K562 (cell line): Measurements from ENCODE around the gene IRS1. TPM values are rescaled to one million over a fixed set of nuclear protein-coding genes. Genes with fewer than 3 reads are reported as not detected.

Experiments used
- BRF1 ChIP-seq: IDR thresholded peaks from 3 replicates; pipeline ENCODE4 v1.6.1; 2011; ENCODE audit warnings: borderline replicate concordance, mild to moderate bottlenecking; ENCODE audit not compliant: insufficient read length; ENCODE audit errors: extremely low read depth
- CBX2 ChIP-seq: fragments of 200-600 bp; sonication (generic); IDR thresholded peaks from one replicate; pipeline ENCODE4 v1.6.1; 2012; ENCODE audit warnings: mild to moderate bottlenecking, low read length, inconsistent platforms; ENCODE audit not compliant: insufficient read depth, poor library complexity, severe bottlenecking
- HDAC1 ChIP-seq, 2 experiments: fragments of 450-650 bp; IDR thresholded peaks; 2 replicates each; pipeline ENCODE4 v1.6.1; 2016 to 2017; ENCODE audit warnings: inconsistent platforms in 1 of 2, mild to moderate bottlenecking in 1 of 2, moderate library complexity in 1 of 2
- HDAC6 ChIP-seq: IDR thresholded peaks from 2 replicates; pipeline ENCODE4 v1.6.1; 2012; ENCODE audit warnings: low read depth, mild to moderate bottlenecking, control low read depth, inconsistent platforms, low read length, moderate library complexity
- HIVEP1 ChIP-seq: fragments of 250-450 bp; sonication (Bioruptor Pico); IDR thresholded peaks from 2 replicates; pipeline ENCODE4 v1.4.0; 2020; ENCODE audit warnings: mild to moderate bottlenecking
- HLTF ChIP-seq: fragments of 450-650 bp; IDR thresholded peaks from 2 replicates; pipeline ENCODE4 v1.6.1; 2016
- MIER1 ChIP-seq: fragments of 450-650 bp; IDR thresholded peaks from 2 replicates; pipeline ENCODE4 v1.6.1; 2016; ENCODE audit warnings: antibody characterized with exemption, mild to moderate bottlenecking, low read depth
- PHB ChIP-seq: fragments of 250-450 bp; sonication (Bioruptor Pico); IDR thresholded peaks from 2 replicates; pipeline ENCODE4 v1.5.0; 2021
- RBBP5 ChIP-seq: fragments of 200-600 bp; sonication (generic); IDR thresholded peaks from 2 replicates; pipeline ENCODE4 v1.6.1; 2012; ENCODE audit warnings: borderline replicate concordance, mild to moderate bottlenecking, low read length, control low read depth, inconsistent platforms; ENCODE audit not compliant: insufficient read depth, poor library complexity, severe bottlenecking
- RBM15 ChIP-seq: fragments of 200-400 bp; formaldehyde crosslinking; IDR thresholded peaks from 2 replicates; pipeline ENCODE4 v1.6.1; 2018; ENCODE audit warnings: mild to moderate bottlenecking, low read length, moderate library complexity; ENCODE audit not compliant: insufficient read depth
- TEAD4 ChIP-seq, 2 experiments: sonication (generic) in 1 of 2; formaldehyde crosslinking in 1 of 2; IDR thresholded peaks; 2 replicates each; pipeline versions ENCODE4 v1.6.1 to v1.8.0; 2012 to 2022; ENCODE audit warnings: borderline replicate concordance in 1 of 2, inconsistent platforms in 1 of 2, low read length in 1 of 2, mild to moderate bottlenecking in 1 of 2, missing genetic modification reagents in 1 of 2
- ZNF384 ChIP-seq: IDR thresholded peaks from 2 replicates; pipeline ENCODE4 v1.6.1; 2012; ENCODE audit warnings: low read depth, low read length, improper control_type of control experiment
- ZSCAN32 ChIP-seq: fragments of 450-650 bp; formaldehyde crosslinking; IDR thresholded peaks from 2 replicates; pipeline ENCODE4 v1.4.0; 2020; ENCODE audit warnings: mild to moderate bottlenecking, moderate library complexity
- polyA plus RNA-seq, 8 experiments: library from polyadenylated mRNA; depleted of rRNA in 4 of 8; stranded (reverse) in 5 of 8; unstranded in 3 of 8; fragments of >200 nt; fragmentation: Nextera tagmentation in 2 of 8; fragmentation: Illumina TruSeq in 1 of 8; extraction: Ambion mirVana in 2 of 8; extraction: Trizol in 1 of 8; gene quantifications; 2 replicates each; pipeline versions ENCODE4 v1.2.1 to v1.2.3, GENCODE V29; 2011 to 2014; ENCODE audit warnings: inconsistent platforms in 1 of 8, missing spikeins in 1 of 8
- total RNA-seq, 7 experiments: library from RNA; depleted of rRNA in 6 of 7; stranded (reverse); fragments of >200 nt in 6 of 7; fragmentation: Illumina TruSeq in 2 of 7; extraction: Trizol in 2 of 7; gene quantifications; 2 replicates each; pipeline versions ENCODE4 v1.2.1 to v1.2.3, GENCODE V29; 2011 to 2021; ENCODE audit warnings: low replicate concordance in 1 of 7
- TF ChIP-seq, protein P1 (sequence below): fragments of 250-450 bp; sonication (Bioruptor Pico); IDR thresholded peaks from 2 replicates; pipeline ENCODE4 v1.5.0; 2021; ENCODE audit warnings: mild to moderate bottlenecking, moderate library complexity
- TF ChIP-seq, protein P2 (sequence below): fragments of 250-450 bp; sonication (Bioruptor Pico); IDR thresholded peaks from 2 replicates; pipeline ENCODE4 v1.4.0; 2020; ENCODE audit warnings: mild to moderate bottlenecking
- TF ChIP-seq, protein P3 (sequence below): fragments of 450-650 bp; formaldehyde crosslinking; IDR thresholded peaks from 2 replicates; pipeline ENCODE4 v1.4.0; 2022; ENCODE audit warnings: missing genetic modification characterization
- TF ChIP-seq, protein P4 (sequence below): fragments of 250-450 bp; sonication (Bioruptor Pico); IDR thresholded peaks from 2 replicates; pipeline ENCODE4 v1.5.0; 2021

The IRS1 gene
- total and polyA plus RNA-seq, 9 of the 15 experiments (the other 6 are each of a cell fraction or from before 2014, with no cell fraction given) = under 0.01 to 0.31 (median 0.08) TPM; not detected in 1

DNA sequence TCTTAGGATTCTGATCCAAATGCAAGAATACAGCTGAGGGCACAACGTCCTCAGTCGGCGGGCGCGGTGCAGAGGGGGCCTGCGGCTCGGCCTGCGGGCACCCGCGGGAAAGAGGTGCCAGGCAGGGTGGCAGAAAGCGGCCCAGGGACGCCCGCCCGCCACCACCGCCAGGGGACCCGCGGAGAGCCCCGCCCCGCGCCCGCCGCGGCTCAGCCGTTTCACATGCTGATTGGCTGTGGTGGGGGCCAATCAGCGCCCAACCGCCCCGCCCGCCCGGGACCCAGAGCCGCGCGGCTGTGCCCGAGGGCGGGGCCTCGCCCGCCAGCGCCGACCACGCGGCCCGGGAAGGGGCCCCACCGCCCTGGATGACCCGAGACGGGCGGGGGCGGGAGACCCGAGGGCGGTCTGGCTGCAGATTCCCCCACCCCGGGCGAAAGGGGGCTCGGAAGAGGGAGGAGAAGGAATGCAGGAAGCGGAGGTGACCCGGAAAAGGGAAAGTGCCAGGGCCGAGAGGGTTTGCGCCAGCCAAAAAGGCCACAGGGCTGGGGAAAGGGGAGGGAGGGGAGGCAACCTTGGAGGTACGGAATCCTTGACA lies 8.0 kb downstream of the IRS1 start (continued):
- no peak for TF ChIP-seq BRF1
- TF ChIP-seq ZSCAN32 = no peak
- TF ChIP-seq RBBP5 = no peak
- no peak for TF ChIP-seq CBX2
- no peak for TF ChIP-seq HIVEP1 (CRISPR knock-in tag)
- TF ChIP-seq ZNF384 = no peak
- no peak for TF ChIP-seq RBM15
- TF ChIP-seq, protein P1, sequence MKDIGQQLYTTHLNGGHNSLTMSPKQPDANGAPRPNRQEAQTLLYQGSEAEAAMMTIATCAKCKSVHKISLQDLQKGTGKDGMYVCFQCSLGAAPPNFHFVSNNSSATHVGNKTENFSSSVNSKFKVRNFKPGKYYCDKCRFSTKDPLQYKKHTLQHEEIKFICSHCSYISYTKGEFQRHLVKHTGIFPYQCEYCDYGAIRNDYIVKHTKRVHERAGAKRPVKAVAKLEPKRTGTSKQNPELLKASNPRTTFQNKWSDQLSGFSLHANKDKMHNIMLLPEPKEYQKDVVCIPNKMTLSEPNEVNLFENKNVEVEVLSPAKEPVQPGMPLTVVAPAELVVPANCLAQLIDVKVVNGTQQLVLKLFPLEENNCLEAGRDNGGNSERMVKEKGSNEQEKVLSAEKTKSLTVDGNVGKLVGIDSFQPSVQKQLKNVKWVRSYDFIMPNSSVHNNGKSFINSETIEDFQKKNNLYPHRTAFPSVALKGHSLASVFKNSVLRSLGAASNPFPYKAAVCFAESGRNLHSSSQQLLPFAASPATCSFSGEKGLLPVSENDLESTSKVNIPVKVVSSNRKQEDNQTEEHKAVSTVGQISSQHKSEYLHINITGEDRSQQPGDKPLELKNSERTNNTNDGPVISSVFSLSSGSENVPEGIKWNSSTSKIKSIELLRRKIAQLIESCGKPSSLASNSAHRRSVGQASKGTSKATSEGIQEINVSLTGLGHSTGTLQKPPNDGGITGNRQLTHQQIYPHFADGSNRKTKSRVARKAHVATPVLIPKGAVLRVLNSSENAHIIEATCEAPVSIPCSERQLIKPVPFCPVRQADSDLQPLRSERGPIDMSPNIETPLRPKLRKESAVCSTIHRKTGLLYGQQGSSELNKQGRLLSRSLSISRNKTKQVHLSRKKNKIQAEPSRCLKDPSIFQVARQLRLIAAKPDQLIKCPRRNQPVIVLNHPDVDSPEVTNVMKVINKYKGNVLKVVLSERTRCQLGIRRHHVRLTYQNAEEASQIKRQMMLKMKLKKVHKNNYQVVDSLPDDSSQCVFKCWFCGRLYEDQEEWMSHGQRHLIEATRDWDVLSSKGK (CRISPR knock-in tag) = no peak
- no peak for TF ChIP-seq HDAC6
- TF ChIP-seq, protein P2, sequence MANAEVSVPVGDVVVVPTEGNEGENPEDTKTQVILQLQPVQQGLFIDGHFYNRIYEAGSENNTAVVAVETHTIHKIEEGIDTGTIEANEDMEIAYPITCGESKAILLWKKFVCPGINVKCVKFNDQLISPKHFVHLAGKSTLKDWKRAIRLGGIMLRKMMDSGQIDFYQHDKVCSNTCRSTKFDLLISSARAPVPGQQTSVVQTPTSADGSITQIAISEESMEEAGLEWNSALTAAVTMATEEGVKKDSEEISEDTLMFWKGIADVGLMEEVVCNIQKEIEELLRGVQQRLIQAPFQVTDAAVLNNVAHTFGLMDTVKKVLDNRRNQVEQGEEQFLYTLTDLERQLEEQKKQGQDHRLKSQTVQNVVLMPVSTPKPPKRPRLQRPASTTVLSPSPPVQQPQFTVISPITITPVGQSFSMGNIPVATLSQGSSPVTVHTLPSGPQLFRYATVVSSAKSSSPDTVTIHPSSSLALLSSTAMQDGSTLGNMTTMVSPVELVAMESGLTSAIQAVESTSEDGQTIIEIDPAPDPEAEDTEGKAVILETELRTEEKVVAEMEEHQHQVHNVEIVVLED (CRISPR knock-in tag) = no peak
- TF ChIP-seq TEAD4 (IDR thresholded peaks at IDR 0.05; ENCODE audit: low read length) = no peak
- 0 out of 2 replicates have a peak, but pooled peaks have one; percentile 29 for TF ChIP-seq TEAD4 (CRISPR knock-in tag; IDR thresholded peaks at IDR 0.05; ENCODE audit: borderline replicate concordance)
- TF ChIP-seq, protein P3, sequence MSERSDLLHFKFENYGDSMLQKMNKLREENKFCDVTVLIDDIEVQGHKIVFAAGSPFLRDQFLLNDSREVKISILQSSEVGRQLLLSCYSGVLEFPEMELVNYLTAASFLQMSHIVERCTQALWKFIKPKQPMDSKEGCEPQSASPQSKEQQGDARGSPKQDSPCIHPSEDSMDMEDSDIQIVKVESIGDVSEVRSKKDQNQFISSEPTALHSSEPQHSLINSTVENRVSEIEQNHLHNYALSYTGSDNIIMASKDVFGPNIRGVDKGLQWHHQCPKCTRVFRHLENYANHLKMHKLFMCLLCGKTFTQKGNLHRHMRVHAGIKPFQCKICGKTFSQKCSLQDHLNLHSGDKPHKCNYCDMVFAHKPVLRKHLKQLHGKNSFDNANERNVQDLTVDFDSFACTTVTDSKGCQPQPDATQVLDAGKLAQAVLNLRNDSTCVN = no peak
- TF ChIP-seq HDAC1 (IDR thresholded peaks at IDR 0.05) = 0 out of 4 replicates have a peak, but pooled peaks of 1 of the 2 experiments have one; percentile 36
- no peak for TF ChIP-seq MIER1
- TF ChIP-seq, protein P4, sequence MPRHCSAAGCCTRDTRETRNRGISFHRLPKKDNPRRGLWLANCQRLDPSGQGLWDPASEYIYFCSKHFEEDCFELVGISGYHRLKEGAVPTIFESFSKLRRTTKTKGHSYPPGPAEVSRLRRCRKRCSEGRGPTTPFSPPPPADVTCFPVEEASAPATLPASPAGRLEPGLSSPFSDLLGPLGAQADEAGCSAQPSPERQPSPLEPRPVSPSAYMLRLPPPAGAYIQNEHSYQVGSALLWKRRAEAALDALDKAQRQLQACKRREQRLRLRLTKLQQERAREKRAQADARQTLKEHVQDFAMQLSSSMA (CRISPR knock-in tag) = no peak
- no peak for TF ChIP-seq PHB (CRISPR knock-in tag)
- TF ChIP-seq HLTF = no peak
